Endothelial cell of umbilical vein (primary cell): ENCODE data around the gene GDNF. TPM values are rescaled to one million over a fixed set of nuclear protein-coding genes. Genes with fewer than 3 reads are reported as not detected.

ENCODE experiments used
- BruUV-seq: library from RNA; stranded (reverse); fragments of 400-500 nt; replicated peaks from 2 replicates; lab custom pipeline; 2021; lab: Mats Ljungman, UMichigan
- CTCF ChIA-PET: fragments of 300-600, 350-600 bp; sonication (Branson Sonifier 250); formaldehyde crosslinking; loops from one replicate; lab custom pipeline; 2021; ENCODE audit warnings: antibody characterized with exemption, inconsistent platforms; lab: Charles Lee
- POLR2A ChIA-PET: fragments of 300-600, 350-600 bp; sonication (Branson Sonifier 250); formaldehyde crosslinking; loops from one replicate; lab custom pipeline; 2021; ENCODE audit warnings: antibody characterized with exemption, inconsistent platforms; lab: Charles Lee
- DNase-seq: peaks from one replicate; pipeline ENCODE4 v3.0.0-alpha.2; 2011; ENCODE audit warnings: low read depth, low spot score
- FAIRE-seq: peaks from 2 replicates; lab custom pipeline; 2011; peaks lifted over from hg19 to GRCh38; lab: Jason Lieb, UNC
- H2AFZ ChIP-seq: 2 replicates; pipeline ENCODE4 v1.6.0; 2012; ENCODE audit warnings: low read depth, low read length, control low read depth, inconsistent platforms
- H3K27ac ChIP-seq: 2 replicates; pipeline ENCODE4 v1.5.1; 2011; ENCODE audit warnings: low read depth, mild to moderate bottlenecking, control low read depth, low read length, moderate library complexity; ENCODE audit not compliant: insufficient read depth
- H3K27me3 ChIP-seq, 2 experiments: 2 replicates each; pipeline versions ENCODE4 v1.6.0 to v1.6.1; 2011; ENCODE audit warnings: low read length in 2 of 2, mixed read lengths in 1 of 2; ENCODE audit not compliant: control insufficient read depth in 2 of 2, insufficient read depth in 2 of 2
- H3K36me3 ChIP-seq, 2 experiments: 2 replicates in 1 of 2; 3 replicates in 1 of 2; pipeline ENCODE4 v1.5.1; 2011; ENCODE audit warnings: low read length in 2 of 2, mild to moderate bottlenecking in 1 of 2, moderate library complexity in 1 of 2; ENCODE audit not compliant: control insufficient read depth in 2 of 2, insufficient read depth in 2 of 2; ENCODE audit errors: extremely low read depth in 1 of 2
- H3K4me1 ChIP-seq: 3 replicates; pipeline ENCODE4 v1.5.1; 2011; ENCODE audit warnings: mild to moderate bottlenecking, low read length; ENCODE audit not compliant: control insufficient read depth, insufficient read depth; ENCODE audit errors: extremely low read depth
- H3K4me2 ChIP-seq: 2 replicates; pipeline ENCODE4 v1.6.1; 2011; ENCODE audit warnings: low read length, control low read depth, mixed read lengths; ENCODE audit not compliant: insufficient read depth
- H3K4me3 ChIP-seq, 3 experiments: fragments of 200-600 bp in 1 of 3; sonication (generic), shearing (Covaris generic) in 1 of 3; replicated peaks in 1 of 3; 2 replicates each; pipeline ENCODE4 v1.5.1; 2011 to 2016; ENCODE audit warnings: control low read depth in 3 of 3, low read length in 3 of 3, mild to moderate bottlenecking in 2 of 3, inconsistent platforms in 1 of 3, low read depth in 1 of 3, moderate library complexity in 1 of 3; ENCODE audit not compliant: insufficient read depth in 1 of 3
- H3K79me2 ChIP-seq: 2 replicates; pipeline ENCODE4 v1.6.0; 2012; ENCODE audit warnings: low read length, inconsistent platforms; ENCODE audit not compliant: control insufficient read depth, insufficient read depth
- H3K9ac ChIP-seq: replicated peaks from 2 replicates; pipeline ENCODE3; 2011; ENCODE audit warnings: low read length, control low read depth; ENCODE audit not compliant: insufficient read depth; ENCODE audit errors: extremely low read depth
- H3K9me1 ChIP-seq: replicated peaks from 3 replicates; pipeline ENCODE4 v1.6.0; 2011; ENCODE audit warnings: mild to moderate bottlenecking, low read length; ENCODE audit not compliant: control insufficient read depth, insufficient read depth; ENCODE audit errors: extremely low read depth
- H3K9me3 ChIP-seq: replicated peaks from 2 replicates; pipeline ENCODE4 v1.5.1; 2012; ENCODE audit warnings: low read length, inconsistent platforms; ENCODE audit not compliant: control insufficient read depth, insufficient read depth
- H4K20me1 ChIP-seq: replicated peaks from 2 replicates; pipeline ENCODE3; 2011; ENCODE audit warnings: mild to moderate bottlenecking, low read length; ENCODE audit not compliant: control insufficient read depth, insufficient read depth; ENCODE audit errors: extremely low read depth
- CTCF ChIP-seq, 2 donors: IDR thresholded peaks; 1 replicate in 1 of 2; 2 replicates in 1 of 2; pipeline ENCODE4 v1.5.1; 2011; ENCODE audit warnings: low read length in 2 of 2, mild to moderate bottlenecking in 2 of 2, moderate library complexity in 2 of 2, control low read depth in 1 of 2, inconsistent platforms in 1 of 2, low read depth in 1 of 2; ENCODE audit not compliant: insufficient read depth in 1 of 2; ENCODE audit errors: extremely low read depth in 1 of 2
- EZH2 ChIP-seq: IDR thresholded peaks from 2 replicates; pipeline ENCODE4 v1.6.1; 2012; ENCODE audit warnings: borderline replicate concordance, low read depth, mild to moderate bottlenecking, moderate library complexity, low read length, inconsistent platforms; ENCODE audit not compliant: severe bottlenecking
- FOS ChIP-seq: IDR thresholded peaks from 2 replicates; pipeline ENCODE4 v1.6.1; 2011; ENCODE audit warnings: mild to moderate bottlenecking, low read length, moderate library complexity, borderline replicate concordance; ENCODE audit not compliant: insufficient read depth
- JUN ChIP-seq: IDR thresholded peaks from 2 replicates; pipeline ENCODE4 v1.6.1; 2011; ENCODE audit warnings: borderline replicate concordance, low read depth; ENCODE audit not compliant: insufficient read length, insufficient read depth
- POLR2A ChIP-seq: IDR thresholded peaks from 2 replicates; pipeline ENCODE4 v1.6.1; 2012; ENCODE audit warnings: low read depth, mild to moderate bottlenecking, control low read depth, low read length
- POLR2AphosphoS5 ChIP-seq: IDR thresholded peaks from 2 replicates; pipeline ENCODE4 v1.6.1; 2012; ENCODE audit warnings: low read depth, mild to moderate bottlenecking, control low read depth, low read length, moderate library complexity; ENCODE audit not compliant: insufficient read depth
- dilution Hi-C: fragments of 300-500 bp; cut with MboI; formaldehyde crosslinking; loops from one replicate; pipeline ENCODE4 v1.15.0; 2019; ENCODE audit warnings: low sequenced_read_pairs; ENCODE audit not compliant: extremely low pct_ligation_motif_present
- intact Hi-C: fragments of 100-400 bp; cut with micrococcal nuclease; formaldehyde crosslinking; loops from one replicate; pipeline ENCODE4 v1.10.0; 2022
- polyA plus RNA-seq, 4 experiments: library from polyadenylated mRNA; depleted of rRNA in 3 of 4; stranded (reverse) in 3 of 4; unstranded in 1 of 4; fragments of >200 nt; gene quantifications; 2 replicates each; pipeline versions ENCODE4 v1.2.1 to v1.2.3, GENCODE V29; 2011 to 2012; ENCODE audit warnings: missing spikeins in 1 of 4
- total RNA-seq: library from RNA; stranded (reverse); gene quantifications from 2 replicates; pipeline ENCODE4 v1.2.3, GENCODE V29; 2021

GDNF gene
- total and polyA plus RNA-seq, 2 donors (not counting 3 experiments of a cell fraction or from before 2014, with no cell fraction given), result not detected

GRCh38 chr5:37771203-37771611 is 68.6 kb downstream of the GDNF start:
- Histone ChIP-seq H4K20me1 (no peaks in the 10 kb centered on the region), H2AFZ (no peak overlapping the region), H3K27ac (no peak overlapping the region), H3K4me2 (no peak overlapping the region), H3K27me3 (no peaks in the 10 kb centered on the region), H3K9ac (no peak overlapping the region), H3K79me2 (no peaks in the 10 kb centered on the region), H3K9me3 (no peaks in the 10 kb centered on the region), H3K4me3 (no peak overlapping the region), H3K9me1 (no peaks in the 10 kb centered on the region), H3K36me3 (no peaks in the 10 kb centered on the region), H3K4me1 (no peaks in the 10 kb centered on the region)
- POLR2A ChIA-PET, result no interaction called here
- dilution Hi-C loops (no loop called here), intact Hi-C loops (loop anchor here (10.0 kb wide), 1 partner anchor 424 kb away; no protein-coding TSS in a partner anchor)
- CTCF ChIA-PET, result no interaction called here
- BruUV-seq, result no TSS peak
- FAIRE-seq (no peak), DNase-seq (no peak)
- TF ChIP-seq POLR2AphosphoS5 (no peak), EZH2 (no peak), POLR2A (no peak)

- POLR2A ChIA-PET, result no interaction called here
- CTCF ChIA-PET, result no interaction called here
- H3K4me1 ChIP-seq, result no peaks in the 10 kb centered on the region
- no peak overlapping the region for H3K4me2 ChIP-seq
- H3K9me1 ChIP-seq, result no peaks in the 10 kb centered on the region
- H3K36me3 ChIP-seq, result no peaks in the 10 kb centered on the region
- no peak overlapping the region for H3K4me3 ChIP-seq
- FAIRE-seq (no peak), DNase-seq (no peak)
- no TSS peak for BruUV-seq
- no peaks in the 10 kb centered on the region for H3K79me2 ChIP-seq
- no peaks in the 10 kb centered on the region for H3K27me3 ChIP-seq
- TF ChIP-seq JUN (no peak), FOS (no peak), CTCF (IDR thresholded peaks at IDR 0.05; ENCODE audit: extremely low read depth in 1 of 2, insufficient read depth in 1 of 2, low read depth in 1 of 2, low read length in 2 of 2) (no peak), EZH2 (no peak)
- dilution Hi-C loops (no loop called here), intact Hi-C loops (loop anchor here (10.0 kb wide), 1 partner anchor 424 kb away; no protein-coding TSS in a partner anchor)
- no peak overlapping the region for H3K27ac ChIP-seq
- no peak overlapping the region for H3K9ac ChIP-seq
- H4K20me1 ChIP-seq, result no peaks in the 10 kb centered on the region
- no peaks in the 10 kb centered on the region for H3K9me3 ChIP-seq
- no peak overlapping the region for H2AFZ ChIP-seq
These were observed 69.1 kb downstream of the GDNF start for GRCh38 chr5:37770786-37771185.
